HepG2 (cell line): ENCODE data around the gene ACACA. TPM values are rescaled to one million over a fixed set of nuclear protein-coding genes. Genes with fewer than 3 reads are reported as not detected.

Experiments used
- EEA1 ChIP-seq: sonication (generic); formaldehyde crosslinking; IDR thresholded peaks from 2 replicates; pipeline ENCODE4 v1.5.1; 2020; ENCODE audit warnings: mild to moderate bottlenecking, missing genetic modification reagents, borderline replicate concordance
- FOXO1 ChIP-seq: sonication (generic); formaldehyde crosslinking; IDR thresholded peaks from 2 replicates; pipeline ENCODE4 v1.4.0; 2020; ENCODE audit warnings: missing genetic modification reagents
- GLMP ChIP-seq: sonication (generic); formaldehyde crosslinking; IDR thresholded peaks from 2 replicates; pipeline ENCODE4 v1.9.0; 2021; ENCODE audit warnings: missing genetic modification reagents, mild to moderate bottlenecking, borderline replicate concordance
- HOXA5 ChIP-seq: sonication (generic); formaldehyde crosslinking; IDR thresholded peaks from 2 replicates; pipeline ENCODE4 v1.4.0; 2020; ENCODE audit warnings: missing genetic modification reagents
- HOXD1 ChIP-seq: sonication (generic); formaldehyde crosslinking; IDR thresholded peaks from 2 replicates; pipeline ENCODE4 v1.5.0; 2020; ENCODE audit warnings: missing genetic modification reagents
- KLF11 ChIP-seq: IDR thresholded peaks from 2 replicates; pipeline ENCODE4 v1.6.1; 2016; ENCODE audit warnings: missing compliant biosample characterization
- MAFF ChIP-seq: IDR thresholded peaks from 2 replicates; pipeline ENCODE4 v1.6.1; 2011; ENCODE audit warnings: low read depth, low read length, improper control_type of control experiment
- MED8 ChIP-seq: sonication (generic); formaldehyde crosslinking; IDR thresholded peaks from 2 replicates; pipeline ENCODE4 v1.8.1; 2023; ENCODE audit warnings: mild to moderate bottlenecking, missing genetic modification reagents; ENCODE audit not compliant: insufficient replicate concordance
- NCOA2 ChIP-seq: sonication (generic); formaldehyde crosslinking; IDR thresholded peaks from 2 replicates; pipeline ENCODE4 v1.8.0; 2022; ENCODE audit warnings: inconsistent platforms
- NFYC ChIP-seq: IDR thresholded peaks from 2 replicates; pipeline ENCODE4 v1.6.1; 2016; ENCODE audit warnings: missing genetic modification reagents, missing compliant biosample characterization
- NR2F6 ChIP-seq, 2 experiments: IDR thresholded peaks; 2 replicates each; pipeline ENCODE4 v1.6.1; 2016; ENCODE audit warnings: antibody characterized with exemption in 1 of 2, mild to moderate bottlenecking in 1 of 2
- PAF1 ChIP-seq: IDR thresholded peaks from 2 replicates; pipeline ENCODE4 v1.6.1; 2016; ENCODE audit warnings: missing genetic modification reagents, missing compliant biosample characterization
- RFX5 ChIP-seq: IDR thresholded peaks from 2 replicates; pipeline ENCODE4 v1.6.1; 2011; ENCODE audit warnings: low read depth, low read length, improper control_type of control experiment
- SCMH1 ChIP-seq: sonication (generic); formaldehyde crosslinking; IDR thresholded peaks from 2 replicates; pipeline ENCODE4 v1.9.0; 2021; ENCODE audit warnings: missing genetic modification reagents, mild to moderate bottlenecking, borderline replicate concordance
- TARDBP ChIP-seq: sonication (generic); formaldehyde crosslinking; IDR thresholded peaks from 2 replicates; pipeline ENCODE4 v1.8.0; 2022; ENCODE audit warnings: mild to moderate bottlenecking, missing genetic modification reagents
- YEATS4 ChIP-seq: sonication (generic); formaldehyde crosslinking; IDR thresholded peaks from 2 replicates; pipeline ENCODE4 v1.4.0; 2020; ENCODE audit warnings: missing genetic modification reagents, borderline replicate concordance
- ZBTB4 ChIP-seq: sonication (generic); formaldehyde crosslinking; IDR thresholded peaks from 2 replicates; pipeline ENCODE4 v1.4.0; 2020; ENCODE audit warnings: missing genetic modification reagents, mild to moderate bottlenecking, borderline replicate concordance
- ZMYM4 ChIP-seq: sonication (generic); formaldehyde crosslinking; IDR thresholded peaks from 2 replicates; pipeline ENCODE4 v1.8.1; 2023; ENCODE audit warnings: mild to moderate bottlenecking, missing genetic modification reagents
- ZNF552 ChIP-seq: sonication (generic); formaldehyde crosslinking; IDR thresholded peaks from 2 replicates; pipeline ENCODE4 v1.9.0; 2022; ENCODE audit warnings: missing genetic modification reagents, mild to moderate bottlenecking, borderline replicate concordance
- ZNF557 ChIP-seq: sonication (generic); formaldehyde crosslinking; IDR thresholded peaks from 2 replicates; pipeline ENCODE4 v1.4.0; 2020; ENCODE audit warnings: missing genetic modification reagents
- ZNF605 ChIP-seq: sonication (generic); formaldehyde crosslinking; IDR thresholded peaks from 2 replicates; pipeline ENCODE4 v1.8.0; 2022; ENCODE audit warnings: mild to moderate bottlenecking, missing genetic modification reagents
- ZNF703 ChIP-seq: sonication (generic); formaldehyde crosslinking; IDR thresholded peaks from 2 replicates; pipeline ENCODE4 v1.5.1; 2020; ENCODE audit warnings: missing genetic modification reagents, mild to moderate bottlenecking, moderate library complexity, borderline replicate concordance
- ZNF772 ChIP-seq: sonication (generic); formaldehyde crosslinking; IDR thresholded peaks from 2 replicates; pipeline ENCODE4 v1.5.0; 2020; ENCODE audit warnings: mild to moderate bottlenecking, missing genetic modification reagents
- ZNF777 ChIP-seq: sonication (generic); formaldehyde crosslinking; IDR thresholded peaks from 2 replicates; pipeline ENCODE4 v1.4.0; 2020; ENCODE audit warnings: missing genetic modification reagents
- polyA plus RNA-seq, 8 experiments: library from polyadenylated mRNA; depleted of rRNA in 3 of 8; stranded (reverse) in 7 of 8; unstranded in 1 of 8; fragments of >200 nt; fragmentation: Illumina TruSeq in 4 of 8; extraction: Trizol in 4 of 8; gene quantifications; 2 replicates each; pipeline versions ENCODE4 v1.2.1 to v1.2.3, GENCODE V29; 2011 to 2016; ENCODE audit warnings: low read depth in 4 of 8, missing spikeins in 1 of 8, mixed read lengths in 1 of 8; ENCODE audit not compliant: insufficient read depth in 1 of 8
- total RNA-seq, 5 experiments: library from RNA; depleted of rRNA; stranded (reverse); fragments of >200 nt; fragmentation: Illumina TruSeq; extraction: Trizol; gene quantifications; 2 replicates each; pipeline ENCODE4 v1.2.3, GENCODE V29; 2016; ENCODE audit warnings: low read depth in 1 of 5
- TF ChIP-seq, protein P1 (sequence below): sonication (generic); formaldehyde crosslinking; IDR thresholded peaks from 2 replicates; pipeline ENCODE4 v1.8.1; 2023; ENCODE audit warnings: missing genetic modification reagents, inconsistent platforms, borderline replicate concordance

Gene ACACA
- total and polyA plus RNA-seq, 2 of the 13 experiments (the other 11 are each of a cell fraction or from before 2014, with no cell fraction given), result 39.2 to 47.2 TPM

- peak; percentile 71; the same call in 1 of the 2 replicates for TF ChIP-seq ZBTB4
- peak; percentile 31; the same call in 1 of the 2 replicates for TF ChIP-seq HOXA5 (CRISPR knock-in tag)
- no peak for TF ChIP-seq GLMP (CRISPR knock-in tag)
- TF ChIP-seq KLF11 (CRISPR knock-in tag), result 0 out of 2 replicates have a peak, but pooled peaks have one; percentile 12
- no peak; the same call in 1 of the 2 replicates for TF ChIP-seq NCOA2 (CRISPR knock-in tag)
- TF ChIP-seq YEATS4 (CRISPR knock-in tag), result peak; percentile 90
- 0 out of 2 replicates have a peak, but pooled peaks have one; percentile 47 for TF ChIP-seq PAF1 (CRISPR knock-in tag)
- 0 out of 2 replicates have a peak, but pooled peaks have one; percentile 34 for TF ChIP-seq RFX5
- peak; percentile 30 for TF ChIP-seq ZNF605 (CRISPR knock-in tag)
- TF ChIP-seq EEA1 (CRISPR knock-in tag), result no peak; the same call in none of the 2 replicates
- peak; percentile 18; the same call in 1 of the 2 replicates for TF ChIP-seq TARDBP
- peak; percentile 79; the same call in 1 of the 2 replicates for TF ChIP-seq ZNF552 (CRISPR knock-in tag)
- TF ChIP-seq ZNF777 (CRISPR knock-in tag), result peak; percentile 57
- 0 out of 2 replicates have a peak, but pooled peaks have one; percentile 8 for TF ChIP-seq FOXO1 (CRISPR knock-in tag)
- no peak for TF ChIP-seq MAFF
- TF ChIP-seq NR2F6 (IDR thresholded peaks at IDR 0.05), result no peak; the same call in 1 of the 2 replicates
- TF ChIP-seq NR2F6 (CRISPR knock-in tag; IDR thresholded peaks at IDR 0.05), result peak; percentile 62
- TF ChIP-seq SCMH1 (CRISPR knock-in tag), result no peak
- TF ChIP-seq ZNF772, result peak; percentile 76
- TF ChIP-seq ZMYM4 (CRISPR knock-in tag), result peak; percentile 11; the same call in 1 of the 2 replicates
- TF ChIP-seq, protein P1, sequence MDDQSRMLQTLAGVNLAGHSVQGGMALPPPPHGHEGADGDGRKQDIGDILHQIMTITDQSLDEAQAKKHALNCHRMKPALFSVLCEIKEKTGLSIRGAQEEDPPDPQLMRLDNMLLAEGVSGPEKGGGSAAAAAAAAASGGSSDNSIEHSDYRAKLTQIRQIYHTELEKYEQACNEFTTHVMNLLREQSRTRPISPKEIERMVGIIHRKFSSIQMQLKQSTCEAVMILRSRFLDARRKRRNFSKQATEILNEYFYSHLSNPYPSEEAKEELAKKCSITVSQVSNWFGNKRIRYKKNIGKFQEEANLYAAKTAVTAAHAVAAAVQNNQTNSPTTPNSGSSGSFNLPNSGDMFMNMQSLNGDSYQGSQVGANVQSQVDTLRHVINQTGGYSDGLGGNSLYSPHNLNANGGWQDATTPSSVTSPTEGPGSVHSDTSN, result peak; percentile 49; the same call in 1 of the 2 replicates
- TF ChIP-seq ZNF703 (CRISPR knock-in tag), result 0 out of 2 replicates have a peak, but pooled peaks have one; percentile 35
- TF ChIP-seq NFYC (CRISPR knock-in tag), result peak; percentile 72
- 0 out of 2 replicates have a peak, but pooled peaks have one; percentile 41 for TF ChIP-seq ZNF557 (CRISPR knock-in tag)
- peak; percentile 76 for TF ChIP-seq HOXD1
- peak; percentile 40 for TF ChIP-seq MED8 (CRISPR knock-in tag)
These were observed 47.6 kb downstream of the ACACA start (continued) for GRCh38 chr17:37358830-37359681.
